HG03378 (cell line): Measurements from ENCODE around the gene DLX5.

Experiments
- ATAC-seq: cut with Tn5 transposase; IDR thresholded peaks from one replicate; pipeline ENCODE4 v1.9.1; 2021; ENCODE audit warnings: mild to moderate bottlenecking, moderate library complexity; ENCODE audit not compliant: unreplicated experiment

DLX5 gene

GRCh38 chr7:97018791-97019531, 5.7 kb downstream of the DLX5 start:
- ATAC-seq: no peak

- no peak for ATAC-seq
Measured at GRCh38 chr7:97018126-97018601, 6.5 kb downstream of the DLX5 start.

GRCh38 chr7:97017192-97018125, 7.2 kb downstream of the DLX5 start:
- ATAC-seq: no peak

- ATAC-seq: no peak
Measured at GRCh38 chr7:97016381-97017191, 8.0 kb downstream of the DLX5 start.

- no peak for ATAC-seq
Measured at GRCh38 chr7:97015756-97016380, 8.8 kb downstream of the DLX5 start.

- ATAC-seq: no peak
Measured at GRCh38 chr7:97015279-97015678, 9.4 kb downstream of the DLX5 start.

GRCh38 chr7:97014145-97014750, 10.4 kb downstream of the DLX5 start:
- ATAC-seq: no peak

GRCh38 chr7:97013845-97014134, 10.8 kb downstream of the DLX5 start:
- ATAC-seq: no peak

GRCh38 chr7:97013134-97013844, 11.3 kb downstream of the DLX5 start:
- ATAC-seq: no peak

GRCh38 chr7:97012365-97013133, 12.1 kb downstream of the DLX5 start:
- ATAC-seq: no peak

GRCh38 chr7:97011536-97012364, 12.9 kb downstream of the DLX5 start:
- ATAC-seq: no peak

GRCh38 chr7:97011104-97011503, 13.5 kb downstream of the DLX5 start:
- ATAC-seq: no peak

GRCh38 chr7:97009753-97010732, 14.6 kb downstream of the DLX5 start:
- no peak for ATAC-seq

GRCh38 chr7:97008275-97008917, 16.2 kb downstream of the DLX5 start:
- no peak for ATAC-seq

GRCh38 chr7:97007583-97007861, 17.1 kb downstream of the DLX5 start:
- no peak for ATAC-seq

GRCh38 chr7:97006816-97007582, 17.6 kb downstream of the DLX5 start:
- ATAC-seq: no peak
